Measurements from ENCODE around the gene TMEM258.

TMEM258 gene

GRCh38 chr11:61762223-61762615, 30.2 kb downstream of the TMEM258 start:
- peaks cover 0 to 15% of the 10 kb centered on the region in 2 experiments for H3K36me3 ChIP-seq (ENCODE audit: control insufficient read depth in 1 of 2, insufficient read depth in 2 of 2, low read depth in 1 of 2, low read length in 2 of 2)
- H3K4me1 ChIP-seq (ENCODE audit: control insufficient read depth, insufficient read depth, low read depth, low read length): peaks cover 70% of the 10 kb centered on the region
- no peak for DNase-seq
- H4K91ac ChIP-seq (ENCODE audit: low read length): no peak overlapping the region
- H3K18ac ChIP-seq (ENCODE audit: low read depth in 1 of 2, low read length in 2 of 2): no peak overlapping the region
- no peak overlapping the region for H3K9ac ChIP-seq (ENCODE audit: low read length)
- no peak overlapping the region for H3K4me3 ChIP-seq (ENCODE audit: insufficient read depth in 1 of 2, low read depth in 1 of 2, low read length in 2 of 2)
- H2AK5ac ChIP-seq (ENCODE audit: low read length, severe bottlenecking): no peak overlapping the region
- 93% methylated on average over 9 of the region's 10 CpGs for WGBS
- H3K79me1 ChIP-seq (replicated peaks; ENCODE audit: low read length, poor library complexity, severe bottlenecking): peaks cover 21% of the 10 kb centered on the region
- no peak overlapping the region for H2BK120ac ChIP-seq (ENCODE audit: low read depth, low read length)
- H3K27ac ChIP-seq (ENCODE audit: low read length, poor library complexity, severe bottlenecking): no peak overlapping the region
- H3K9me3 ChIP-seq (ENCODE audit: control insufficient read depth, low read length): no peaks in the 10 kb centered on the region
- H2BK15ac ChIP-seq (ENCODE audit: low read depth, poor library complexity, severe bottlenecking): no peak overlapping the region
- H3K27me3 ChIP-seq (ENCODE audit: control insufficient read depth in 1 of 2, insufficient read depth in 1 of 2, low read length in 2 of 2): peaks cover 0 to 58% of the 10 kb centered on the region in 2 experiments
- no peak overlapping the region for H3K4me2 ChIP-seq (ENCODE audit: low read length, poor library complexity, severe bottlenecking)
- H4K8ac ChIP-seq (ENCODE audit: low read length): no peak overlapping the region
- no peak overlapping the region for H2BK5ac ChIP-seq (ENCODE audit: low read depth, low read length, poor library complexity, severe bottlenecking)
- H2BK12ac ChIP-seq (ENCODE audit: low read length in 2 of 2): no peak overlapping the region
- H3K14ac ChIP-seq (ENCODE audit: low read length in 2 of 2): no peak overlapping the region
- no peak overlapping the region for H3K4ac ChIP-seq (ENCODE audit: low read depth in 1 of 2, low read length in 2 of 2)
- no peak overlapping the region for H2AFZ ChIP-seq (ENCODE audit: low read depth, low read length)
- H3K23ac ChIP-seq (ENCODE audit: low read length in 2 of 2): no peak overlapping the region

- Histone ChIP-seq H3K79me1 (replicated peaks; ENCODE audit: low read length, poor library complexity, severe bottlenecking) (peaks cover 24% of the 10 kb centered on the region), H3K9me3 (ENCODE audit: control insufficient read depth, low read length) (no peaks in the 10 kb centered on the region), H2AK5ac (ENCODE audit: low read length, severe bottlenecking) (no peak overlapping the region), H2BK15ac (ENCODE audit: low read depth, poor library complexity, severe bottlenecking) (no peak overlapping the region), H2BK5ac (ENCODE audit: low read depth, low read length, poor library complexity, severe bottlenecking) (no peak overlapping the region), H4K8ac (ENCODE audit: low read length) (no peak overlapping the region), H3K4me3 (ENCODE audit: insufficient read depth in 1 of 2, low read depth in 1 of 2, low read length in 2 of 2) (no peak overlapping the region), H4K91ac (ENCODE audit: low read length) (no peak overlapping the region), H3K27ac (ENCODE audit: low read length, poor library complexity, severe bottlenecking) (no peak overlapping the region), H3K4me2 (ENCODE audit: low read length, poor library complexity, severe bottlenecking) (no peak overlapping the region), H2BK120ac (ENCODE audit: low read depth, low read length) (no peak overlapping the region), H3K4me1 (ENCODE audit: control insufficient read depth, insufficient read depth, low read depth, low read length) (peaks cover 70% of the 10 kb centered on the region), H3K18ac (ENCODE audit: low read depth in 1 of 2, low read length in 2 of 2) (no peak overlapping the region), H3K36me3 (ENCODE audit: control insufficient read depth in 1 of 2, insufficient read depth in 2 of 2, low read depth in 1 of 2, low read length in 2 of 2) (peaks cover 0 to 15% of the 10 kb centered on the region in 2 experiments), H3K23ac (ENCODE audit: low read length in 2 of 2) (no peak overlapping the region), H3K9ac (ENCODE audit: low read length) (no peak overlapping the region), H3K27me3 (ENCODE audit: control insufficient read depth in 1 of 2, insufficient read depth in 1 of 2, low read length in 2 of 2) (peaks cover 0 to 58% of the 10 kb centered on the region in 2 experiments), H3K14ac (ENCODE audit: low read length in 2 of 2) (no peak overlapping the region), H2AFZ (ENCODE audit: low read depth, low read length) (no peak overlapping the region), H3K4ac (ENCODE audit: low read depth in 1 of 2, low read length in 2 of 2) (no peak overlapping the region), H2BK12ac (ENCODE audit: low read length in 2 of 2) (no peak overlapping the region)
- 86% methylated on average over 11 of the region's 11 CpGs for WGBS
- DNase-seq: no peak
These were observed 30.8 kb downstream of the TMEM258 start for GRCh38 chr11:61761440-61762222.

GRCh38 chr11:61760946-61761345, 31.5 kb downstream of the TMEM258 start:
- Histone ChIP-seq H3K36me3 (ENCODE audit: control insufficient read depth in 1 of 2, insufficient read depth in 2 of 2, low read depth in 1 of 2, low read length in 2 of 2) (peaks cover 0 to 15% of the 10 kb centered on the region in 2 experiments), H3K4me2 (ENCODE audit: low read length, poor library complexity, severe bottlenecking) (no peak overlapping the region), H3K4me1 (ENCODE audit: control insufficient read depth, insufficient read depth, low read depth, low read length) (peaks cover 70% of the 10 kb centered on the region), H3K9me3 (ENCODE audit: control insufficient read depth, low read length) (no peaks in the 10 kb centered on the region), H3K18ac (ENCODE audit: low read depth in 1 of 2, low read length in 2 of 2) (no peak overlapping the region), H2AK5ac (ENCODE audit: low read length, severe bottlenecking) (no peak overlapping the region), H2BK12ac (ENCODE audit: low read length in 2 of 2) (no peak overlapping the region), H3K23ac (ENCODE audit: low read length in 2 of 2) (no peak overlapping the region), H3K4me3 (ENCODE audit: insufficient read depth in 1 of 2, low read depth in 1 of 2, low read length in 2 of 2) (no peak overlapping the region), H3K79me1 (replicated peaks; ENCODE audit: low read length, poor library complexity, severe bottlenecking) (peaks cover 29% of the 10 kb centered on the region), H2BK120ac (ENCODE audit: low read depth, low read length) (no peak overlapping the region), H3K27ac (ENCODE audit: low read length, poor library complexity, severe bottlenecking) (no peak overlapping the region), H2AFZ (ENCODE audit: low read depth, low read length) (no peak overlapping the region), H4K8ac (ENCODE audit: low read length) (no peak overlapping the region), H3K14ac (ENCODE audit: low read length in 2 of 2) (no peak overlapping the region), H2BK5ac (ENCODE audit: low read depth, low read length, poor library complexity, severe bottlenecking) (no peak overlapping the region), H3K27me3 (ENCODE audit: control insufficient read depth in 1 of 2, insufficient read depth in 1 of 2, low read length in 2 of 2) (peaks cover 0 to 58% of the 10 kb centered on the region in 2 experiments), H3K4ac (ENCODE audit: low read depth in 1 of 2, low read length in 2 of 2) (no peak overlapping the region), H3K9ac (ENCODE audit: low read length) (no peak overlapping the region), H4K91ac (ENCODE audit: low read length) (no peak overlapping the region), H2BK15ac (ENCODE audit: low read depth, poor library complexity, severe bottlenecking) (no peak overlapping the region)
- no peak for DNase-seq
- WGBS: 88% methylated on average over 13 of the region's 13 CpGs

DNA sequence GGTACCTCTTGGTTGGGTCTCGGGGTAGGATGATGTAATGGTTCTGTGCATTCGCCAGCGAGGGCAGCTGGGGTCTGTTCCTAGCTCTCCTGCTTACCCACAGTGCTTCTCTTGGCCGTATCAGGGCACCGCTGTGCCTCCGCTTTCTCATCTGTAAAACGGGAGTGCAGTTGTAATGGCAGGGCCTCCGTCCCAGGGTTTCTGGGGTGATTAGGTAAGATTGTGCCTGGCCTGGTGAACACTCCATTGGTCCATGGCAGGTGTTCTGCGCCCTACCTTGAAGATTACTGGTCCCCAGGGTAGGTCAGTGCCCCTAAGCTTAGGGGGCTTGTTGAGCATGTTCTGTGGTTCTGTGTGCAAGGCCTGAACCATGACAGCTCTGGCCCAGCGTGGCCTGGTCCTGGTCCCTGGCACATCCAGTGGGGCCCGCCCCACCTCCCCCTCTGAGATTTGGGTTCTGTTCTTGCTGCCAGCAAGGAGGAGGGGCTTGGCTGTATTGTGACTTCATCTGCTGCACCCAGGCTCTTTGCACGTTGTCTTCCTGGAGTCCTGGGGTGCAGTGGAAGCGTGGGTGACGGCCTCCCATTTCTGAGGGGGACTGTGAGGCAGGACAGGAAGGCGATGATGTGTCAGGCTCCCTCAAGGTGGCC, 35.1 kb downstream of the TMEM258 start:
- peak overlapping the region in 1 of 2 experiments; percentile 56 for H3K14ac ChIP-seq (ENCODE audit: low read length in 2 of 2)

More for the DNA sequence above, 35.1 kb downstream of the TMEM258 start:
- no peak overlapping the region for H3K27ac ChIP-seq (ENCODE audit: low read length, poor library complexity, severe bottlenecking)
- H3K18ac ChIP-seq (ENCODE audit: low read depth in 1 of 2, low read length in 2 of 2): peak overlapping the region in 1 of 2 experiments; percentile 37
- no peak for DNase-seq
- peaks cover 69% of the 10 kb centered on the region for H3K4me1 ChIP-seq (ENCODE audit: control insufficient read depth, insufficient read depth, low read depth, low read length)
- peaks cover 36% of the 10 kb centered on the region for H3K79me1 ChIP-seq (replicated peaks; ENCODE audit: low read length, poor library complexity, severe bottlenecking)
- no peaks in the 10 kb centered on the region for H3K9me3 ChIP-seq (ENCODE audit: control insufficient read depth, low read length)
- 96% methylated on average over 15 of the region's 15 CpGs for WGBS
- no peak overlapping the region for H2AFZ ChIP-seq (ENCODE audit: low read depth, low read length)
- no peak overlapping the region for H3K4me3 ChIP-seq (ENCODE audit: insufficient read depth in 1 of 2, low read depth in 1 of 2, low read length in 2 of 2)
- H2BK12ac ChIP-seq (ENCODE audit: low read length in 2 of 2): peak overlapping the region in 1 of 2 experiments; percentile 46
- peaks cover 0 to 12% of the 10 kb centered on the region in 2 experiments for H3K36me3 ChIP-seq (ENCODE audit: control insufficient read depth in 1 of 2, insufficient read depth in 2 of 2, low read depth in 1 of 2, low read length in 2 of 2)
- H2BK15ac ChIP-seq (ENCODE audit: low read depth, poor library complexity, severe bottlenecking): peak overlapping the region; percentile 15
- no peak overlapping the region for H2BK5ac ChIP-seq (ENCODE audit: low read depth, low read length, poor library complexity, severe bottlenecking)
- peak overlapping the region; percentile 36 for H4K91ac ChIP-seq (ENCODE audit: low read length)
- H3K27me3 ChIP-seq (ENCODE audit: control insufficient read depth in 1 of 2, insufficient read depth in 1 of 2, low read length in 2 of 2): peaks cover 0 to 46% of the 10 kb centered on the region in 2 experiments
- no peak overlapping the region for H3K9ac ChIP-seq (ENCODE audit: low read length)
- H2AK5ac ChIP-seq (ENCODE audit: low read length, severe bottlenecking): peak overlapping the region; percentile 96
- no peak overlapping the region for H3K23ac ChIP-seq (ENCODE audit: low read length in 2 of 2)
- no peak overlapping the region for H3K4me2 ChIP-seq (ENCODE audit: low read length, poor library complexity, severe bottlenecking)
- peak overlapping the region; percentile 73 for H4K8ac ChIP-seq (ENCODE audit: low read length)
- peak overlapping the region in 1 of 2 experiments; percentile 53 for H3K4ac ChIP-seq (ENCODE audit: low read depth in 1 of 2, low read length in 2 of 2)
- H2BK120ac ChIP-seq (ENCODE audit: low read depth, low read length): no peak overlapping the region
